Choroid plexus epithelial cell (primary cell): Measurements from ENCODE around the gene CFAP57.

ENCODE experiments used
- DNase-seq: peaks from one replicate; pipeline ENCODE4 v3.0.0-alpha.2; 2010; ENCODE audit warnings: low read depth
- H3K4me3 ChIP-seq: 2 replicates; pipeline ENCODE4 v1.5.1; 2011; ENCODE audit warnings: low read depth, mild to moderate bottlenecking, control low read depth, low read length, moderate library complexity
- TF ChIP-seq, protein P1 (sequence below): conservative IDR thresholded peaks from 2 replicates; pipeline ENCODE4 v1.5.1; 2011; ENCODE audit warnings: low read depth, mild to moderate bottlenecking, control low read depth, inconsistent platforms, low read length, moderate library complexity

Gene CFAP57

DNA sequence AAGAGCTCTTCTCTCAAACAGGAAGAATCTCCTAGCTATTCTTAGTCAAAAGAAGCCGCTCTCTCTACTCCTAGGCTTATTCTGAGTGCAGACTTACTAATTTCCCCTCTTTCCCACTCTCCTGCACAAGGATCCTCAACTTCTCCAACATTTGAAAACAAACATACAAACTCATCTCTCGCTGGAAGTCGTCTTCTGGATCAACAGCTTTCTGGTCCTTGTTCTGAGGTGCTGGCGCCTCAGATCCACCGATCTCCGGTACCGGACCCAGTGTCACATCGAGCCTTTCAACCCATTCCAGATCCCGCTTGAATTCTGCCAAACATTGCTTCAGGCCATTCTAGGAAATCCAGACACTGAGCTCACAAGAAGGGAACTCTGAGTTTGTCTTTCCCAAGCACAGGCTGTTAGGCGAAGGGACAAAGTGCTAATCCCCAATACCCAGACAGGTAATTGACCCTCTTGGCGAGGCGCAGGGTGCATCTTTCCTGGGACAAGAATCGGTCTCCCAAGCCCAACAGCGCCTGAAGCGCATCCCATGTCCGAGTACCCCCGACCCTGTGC lies 736 bp upstream of the CFAP57 start:
- peak overlapping the region; percentile 95 for H3K4me3 ChIP-seq
- TF ChIP-seq, protein P1, sequence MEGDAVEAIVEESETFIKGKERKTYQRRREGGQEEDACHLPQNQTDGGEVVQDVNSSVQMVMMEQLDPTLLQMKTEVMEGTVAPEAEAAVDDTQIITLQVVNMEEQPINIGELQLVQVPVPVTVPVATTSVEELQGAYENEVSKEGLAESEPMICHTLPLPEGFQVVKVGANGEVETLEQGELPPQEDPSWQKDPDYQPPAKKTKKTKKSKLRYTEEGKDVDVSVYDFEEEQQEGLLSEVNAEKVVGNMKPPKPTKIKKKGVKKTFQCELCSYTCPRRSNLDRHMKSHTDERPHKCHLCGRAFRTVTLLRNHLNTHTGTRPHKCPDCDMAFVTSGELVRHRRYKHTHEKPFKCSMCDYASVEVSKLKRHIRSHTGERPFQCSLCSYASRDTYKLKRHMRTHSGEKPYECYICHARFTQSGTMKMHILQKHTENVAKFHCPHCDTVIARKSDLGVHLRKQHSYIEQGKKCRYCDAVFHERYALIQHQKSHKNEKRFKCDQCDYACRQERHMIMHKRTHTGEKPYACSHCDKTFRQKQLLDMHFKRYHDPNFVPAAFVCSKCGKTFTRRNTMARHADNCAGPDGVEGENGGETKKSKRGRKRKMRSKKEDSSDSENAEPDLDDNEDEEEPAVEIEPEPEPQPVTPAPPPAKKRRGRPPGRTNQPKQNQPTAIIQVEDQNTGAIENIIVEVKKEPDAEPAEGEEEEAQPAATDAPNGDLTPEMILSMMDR: no peak
- peak; percentile 9 for DNase-seq

DNA sequence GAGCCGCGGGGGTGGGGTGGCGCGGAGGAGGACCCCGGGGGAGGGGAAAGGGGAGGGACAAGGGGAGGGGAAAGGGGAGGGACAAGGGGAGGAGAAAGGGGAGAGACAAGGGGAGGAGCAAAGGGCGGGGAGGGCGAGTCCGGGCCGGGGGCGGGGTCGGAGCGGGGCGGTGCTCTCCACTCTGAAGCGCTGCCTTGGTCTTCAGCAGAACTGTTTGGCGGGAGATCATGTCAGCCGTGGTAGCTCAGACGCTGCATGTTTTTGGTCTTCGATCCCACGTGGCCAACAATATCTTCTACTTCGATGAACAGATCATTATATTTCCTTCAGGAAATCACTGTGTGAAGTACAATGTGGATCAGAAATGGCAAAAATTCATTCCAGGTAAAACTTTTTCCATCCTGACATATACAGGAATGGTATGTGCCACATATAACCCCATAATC lies 420 bp downstream of the CFAP57 start:
- TF ChIP-seq, protein P1: no peak
- DNase-seq: peak; percentile 93
- H3K4me3 ChIP-seq: peak overlapping the region; percentile 95

- TF ChIP-seq, protein P1: no peak
- H3K4me3 ChIP-seq: no peak overlapping the region
- no peak for DNase-seq
These were observed 2.7 kb downstream of the CFAP57 start for GRCh38 chr1:43174873-43175272.

GRCh38 chr1:43177691-43178090 lies 5.6 kb downstream of the CFAP57 start:
- TF ChIP-seq, protein P1: no peak
- no peak overlapping the region for H3K4me3 ChIP-seq
- no peak for DNase-seq

- TF ChIP-seq, protein P1: no peak
- no peak for DNase-seq
- no peak overlapping the region for H3K4me3 ChIP-seq
These were observed 12.3 kb downstream of the CFAP57 start for GRCh38 chr1:43184388-43184787.

DNA sequence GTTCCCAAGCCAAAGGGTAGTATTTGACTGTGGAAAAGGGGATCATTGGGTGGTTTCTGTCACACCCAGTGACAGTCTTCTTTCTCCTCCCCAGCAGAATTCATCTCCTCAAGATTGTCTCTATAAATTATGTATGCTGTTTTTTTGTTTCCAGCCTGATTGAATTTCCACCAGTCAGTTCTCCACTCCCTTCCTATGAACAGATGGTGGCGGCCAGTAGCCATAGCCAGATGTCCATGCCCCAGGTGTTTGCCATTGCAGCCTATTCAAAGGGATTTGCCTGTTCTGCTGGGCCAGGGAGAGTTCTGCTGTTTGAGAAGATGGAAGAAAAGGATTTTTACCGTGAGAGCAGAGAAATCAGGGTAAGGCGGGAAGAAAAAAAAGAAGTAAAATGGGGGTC lies 12.9 kb downstream of the CFAP57 start:
- DNase-seq: no peak
- TF ChIP-seq, protein P1: no peak
- H3K4me3 ChIP-seq: no peak overlapping the region

DNA sequence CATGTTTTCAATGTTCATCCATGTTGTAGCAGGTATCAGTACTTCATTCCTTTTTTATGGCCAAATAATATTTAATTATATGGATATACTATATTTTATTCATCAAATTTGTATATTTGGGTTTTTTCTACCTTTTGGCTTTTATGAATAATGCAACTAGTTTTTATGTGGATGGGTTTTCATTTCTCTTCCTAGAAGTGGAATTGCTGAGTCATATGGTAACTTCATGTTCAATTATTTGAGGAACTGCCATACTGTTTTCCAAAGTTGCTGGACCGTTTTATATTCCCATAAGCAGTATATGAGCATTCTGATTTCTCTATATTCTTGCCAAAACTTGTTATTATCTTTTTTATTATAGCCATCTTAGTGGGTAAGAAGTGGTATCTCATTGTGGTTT lies 16.0 kb downstream of the CFAP57 start:
- TF ChIP-seq, protein P1: no peak
- no peak overlapping the region for H3K4me3 ChIP-seq

More for the DNA sequence above, 16.0 kb downstream of the CFAP57 start:
- no peak for DNase-seq
